Measurements from ENCODE around the gene CCNB2.

The CCNB2 gene

GRCh38 chr15:59154243-59154642 is 49.3 kb downstream of the CCNB2 start:
- H3K27ac ChIP-seq: no peak overlapping the region
- TF ChIP-seq CTCF (IDR thresholded peaks at IDR 0.05): no peak
- no peaks in the 10 kb centered on the region for H3K36me3 ChIP-seq
- H3K4me3 ChIP-seq (ENCODE audit: low read depth in 1 of 2, low read length in 1 of 2): no peak overlapping the region
- no peaks in the 10 kb centered on the region for H3K9me3 ChIP-seq
- no peaks in the 10 kb centered on the region for H3K27me3 ChIP-seq
- H3K4me1 ChIP-seq (ENCODE audit: control insufficient read depth in 1 of 2, insufficient read depth in 1 of 2, low read depth in 1 of 2, low read length in 1 of 2): peaks cover 4 to 7% of the 10 kb centered on the region in 2 experiments

GRCh38 chr15:59155431-59155830 is 50.5 kb downstream of the CCNB2 start:
- H3K27me3 ChIP-seq: no peaks in the 10 kb centered on the region
- H3K4me3 ChIP-seq (ENCODE audit: low read depth in 1 of 2, low read length in 1 of 2): no peak overlapping the region
- TF ChIP-seq CTCF (IDR thresholded peaks at IDR 0.05): no peak
- H3K4me1 ChIP-seq (ENCODE audit: control insufficient read depth in 1 of 2, insufficient read depth in 1 of 2, low read depth in 1 of 2, low read length in 1 of 2): peaks cover 7 to 9% of the 10 kb centered on the region in 2 experiments
- no peaks in the 10 kb centered on the region for H3K36me3 ChIP-seq
- no peaks in the 10 kb centered on the region for H3K9me3 ChIP-seq
- H3K27ac ChIP-seq: no peak overlapping the region

GRCh38 chr15:59157396-59157795 is 52.5 kb downstream of the CCNB2 start:
- Histone ChIP-seq H3K36me3 (no peaks in the 10 kb centered on the region), H3K27ac (no peak overlapping the region), H3K4me1 (ENCODE audit: control insufficient read depth in 1 of 2, insufficient read depth in 1 of 2, low read depth in 1 of 2, low read length in 1 of 2) (peaks cover 7 to 9% of the 10 kb centered on the region in 2 experiments), H3K27me3 (no peaks in the 10 kb centered on the region), H3K4me3 (ENCODE audit: low read depth in 1 of 2, low read length in 1 of 2) (no peak overlapping the region), H3K9me3 (no peaks in the 10 kb centered on the region)
- TF ChIP-seq CTCF (IDR thresholded peaks at IDR 0.05): no peak

GRCh38 chr15:59157840-59158700 is 53.1 kb downstream of the CCNB2 start:
- Histone ChIP-seq H3K27ac (no peak overlapping the region), H3K4me3 (ENCODE audit: low read depth in 1 of 2, low read length in 1 of 2) (no peak overlapping the region), H3K27me3 (no peaks in the 10 kb centered on the region), H3K9me3 (no peaks in the 10 kb centered on the region), H3K36me3 (no peaks in the 10 kb centered on the region), H3K4me1 (ENCODE audit: control insufficient read depth in 1 of 2, insufficient read depth in 1 of 2, low read depth in 1 of 2, low read length in 1 of 2) (peaks cover 7 to 9% of the 10 kb centered on the region in 2 experiments)
- TF ChIP-seq CTCF (IDR thresholded peaks at IDR 0.05): no peak

GRCh38 chr15:59158701-59159034 is 53.7 kb downstream of the CCNB2 start:
- Histone ChIP-seq H3K27ac (no peak overlapping the region), H3K4me1 (ENCODE audit: control insufficient read depth in 1 of 2, insufficient read depth in 1 of 2, low read depth in 1 of 2, low read length in 1 of 2) (peaks cover 7 to 9% of the 10 kb centered on the region in 2 experiments), H3K36me3 (no peaks in the 10 kb centered on the region), H3K9me3 (no peaks in the 10 kb centered on the region), H3K27me3 (no peaks in the 10 kb centered on the region), H3K4me3 (ENCODE audit: low read depth in 1 of 2, low read length in 1 of 2) (no peak overlapping the region)
- TF ChIP-seq CTCF (IDR thresholded peaks at IDR 0.05): no peak
